GM19467 (cell line): ENCODE results near the gene MFN2.
"Not testable (repeated sequence)": the region's sequence is repeated elsewhere in the genome, so short reads cannot be mapped to it uniquely, and the experiment has no call there.

ENCODE experiments used
- ATAC-seq: cut with Tn5 transposase; IDR thresholded peaks from one replicate; pipeline ENCODE4 v1.9.1; 2021; ENCODE audit warnings: mild to moderate bottlenecking, moderate library complexity; ENCODE audit not compliant: unreplicated experiment

MFN2 gene

DNA sequence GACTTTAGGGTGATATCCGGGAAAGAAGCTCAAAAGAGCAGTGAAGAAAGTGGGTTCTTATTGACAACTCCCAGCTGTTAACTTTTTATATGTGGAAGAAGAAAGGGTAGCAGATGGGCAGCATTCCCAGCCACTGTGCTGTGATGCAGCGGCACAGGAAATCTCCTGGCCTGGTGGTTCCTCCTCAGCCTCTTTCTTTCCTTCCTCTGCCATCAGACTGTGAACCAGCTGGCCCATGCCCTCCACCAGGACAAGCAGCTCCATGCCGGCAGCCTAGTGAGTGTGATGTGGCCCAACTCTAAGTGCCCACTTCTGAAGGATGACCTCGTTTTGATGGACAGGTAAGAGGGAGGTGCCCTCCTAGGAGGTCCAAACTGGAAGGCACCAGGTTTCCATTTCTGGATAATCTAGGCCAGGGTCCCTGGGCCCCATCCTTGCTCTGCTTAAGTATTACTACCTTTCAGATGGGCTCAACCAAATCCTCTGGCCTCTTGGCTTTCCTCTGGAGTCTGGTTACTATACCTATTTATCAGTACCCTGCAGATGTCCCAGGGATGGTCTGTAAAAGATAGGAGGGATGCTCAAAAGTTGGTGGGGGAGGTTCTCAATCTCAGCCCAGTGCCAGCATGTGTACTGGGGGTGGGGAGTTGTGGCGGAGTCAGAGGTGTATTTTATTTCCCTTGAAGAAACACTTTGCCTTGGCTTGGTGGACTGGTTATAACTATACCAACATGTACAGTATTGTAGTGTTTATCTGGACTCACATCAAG is 17.0 kb downstream of the MFN2 start:
- no peak for ATAC-seq

DNA sequence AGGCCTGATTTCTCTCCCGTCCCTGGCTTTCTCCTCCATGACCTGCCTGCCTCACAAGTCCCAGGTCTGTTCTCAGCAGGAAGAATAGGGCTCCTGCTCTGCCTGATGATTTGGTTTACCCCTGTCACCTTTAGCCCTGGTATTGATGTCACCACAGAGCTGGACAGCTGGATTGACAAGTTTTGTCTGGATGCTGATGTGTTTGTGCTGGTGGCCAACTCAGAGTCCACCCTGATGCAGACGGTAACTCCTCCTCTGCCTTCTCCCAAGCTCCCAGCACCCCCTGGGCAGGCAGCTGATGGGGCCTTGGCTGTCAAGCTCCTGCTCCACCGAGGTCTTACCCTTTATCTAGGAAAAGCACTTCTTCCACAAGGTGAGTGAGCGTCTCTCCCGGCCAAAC is 18.4 kb downstream of the MFN2 start:
- no peak for ATAC-seq

DNA sequence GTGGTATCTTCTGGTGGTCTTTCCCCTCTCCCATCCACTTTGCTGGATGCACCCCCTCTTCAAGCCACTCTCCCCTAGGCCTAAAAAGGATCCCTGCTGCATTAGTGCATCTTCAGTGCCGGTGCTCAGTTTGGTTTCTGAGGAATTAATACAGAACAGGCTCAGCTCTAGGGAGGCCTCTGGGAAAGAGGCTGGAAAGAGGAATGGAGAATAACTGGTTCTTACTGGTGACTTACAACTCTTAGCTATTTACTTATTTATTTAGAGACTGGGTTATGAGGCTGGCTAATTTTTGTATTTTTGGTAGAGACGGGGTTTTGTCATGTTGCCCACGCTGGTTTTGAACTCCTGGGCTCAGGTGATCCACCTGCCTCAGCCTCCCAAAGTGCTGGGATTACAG is 19.0 kb downstream of the MFN2 start:
- no peak for ATAC-seq

DNA sequence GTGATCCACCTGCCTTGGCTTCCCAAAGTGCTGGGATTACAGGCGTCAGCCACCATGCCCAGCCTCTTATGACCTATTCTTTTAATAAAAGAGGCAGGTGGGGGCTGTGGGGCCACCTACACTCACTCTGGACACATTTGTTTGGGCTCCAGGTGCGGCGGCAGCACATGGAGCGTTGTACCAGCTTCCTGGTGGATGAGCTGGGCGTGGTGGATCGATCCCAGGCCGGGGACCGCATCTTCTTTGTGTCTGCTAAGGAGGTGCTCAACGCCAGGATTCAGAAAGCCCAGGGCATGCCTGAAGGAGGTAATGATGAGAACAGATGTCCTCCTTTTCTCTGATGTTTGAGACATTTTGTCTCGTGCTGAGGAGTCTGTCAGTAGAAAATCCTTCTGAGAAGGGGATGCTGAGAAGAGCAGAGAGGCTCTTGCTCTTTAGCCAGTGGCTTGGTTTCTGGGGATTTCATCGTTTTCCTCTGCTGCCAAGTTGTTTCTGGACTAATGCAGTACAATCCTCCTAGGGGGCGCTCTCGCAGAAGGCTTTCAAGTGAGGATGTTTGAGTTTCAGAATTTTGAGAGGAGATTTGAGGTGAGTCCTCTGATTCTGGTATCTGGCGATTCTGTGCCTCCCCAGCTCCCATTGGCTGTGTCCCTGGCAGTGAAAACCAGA is 21.1 kb downstream of the MFN2 start:
- no peak for ATAC-seq

DNA sequence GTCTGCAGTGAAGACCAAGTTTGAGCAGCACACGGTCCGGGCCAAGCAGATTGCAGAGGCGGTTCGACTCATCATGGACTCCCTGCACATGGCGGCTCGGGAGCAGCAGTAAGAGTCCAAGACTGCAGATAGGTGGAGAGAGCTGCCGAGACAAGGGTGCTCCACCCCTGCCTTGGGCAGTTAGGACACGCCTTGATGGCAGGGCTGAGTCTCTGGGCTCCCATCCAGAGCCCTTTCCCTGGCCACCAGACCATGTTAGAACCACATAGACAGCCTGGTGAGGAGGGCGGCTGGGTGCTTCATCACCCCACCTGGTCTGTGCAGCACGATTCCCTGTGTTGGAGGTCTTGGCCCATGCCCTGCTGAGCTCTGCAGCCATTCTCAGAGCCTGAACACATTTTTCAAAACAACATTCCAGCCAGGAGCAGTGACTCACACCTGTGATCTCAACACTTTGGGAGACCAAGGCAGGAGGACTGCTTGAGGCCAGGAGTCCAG is 21.8 kb downstream of the MFN2 start:
- ATAC-seq = no peak

DNA sequence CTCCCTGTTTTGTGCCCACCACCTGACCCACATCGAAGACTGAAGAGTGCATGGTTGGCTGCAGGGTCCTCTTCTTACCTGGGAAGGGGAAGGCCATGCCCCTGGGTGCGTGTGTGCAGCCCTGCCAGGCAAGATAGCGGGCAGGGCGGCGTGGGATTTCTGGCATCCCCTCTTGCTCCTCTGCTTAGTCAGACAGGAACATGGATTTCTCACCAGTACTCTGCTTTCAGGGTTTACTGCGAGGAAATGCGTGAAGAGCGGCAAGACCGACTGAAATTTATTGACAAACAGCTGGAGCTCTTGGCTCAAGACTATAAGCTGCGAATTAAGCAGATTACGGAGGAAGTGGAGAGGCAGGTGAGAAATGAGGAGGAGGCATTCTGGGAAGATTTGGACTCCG is 23.5 kb downstream of the MFN2 start:
- no peak for ATAC-seq

DNA sequence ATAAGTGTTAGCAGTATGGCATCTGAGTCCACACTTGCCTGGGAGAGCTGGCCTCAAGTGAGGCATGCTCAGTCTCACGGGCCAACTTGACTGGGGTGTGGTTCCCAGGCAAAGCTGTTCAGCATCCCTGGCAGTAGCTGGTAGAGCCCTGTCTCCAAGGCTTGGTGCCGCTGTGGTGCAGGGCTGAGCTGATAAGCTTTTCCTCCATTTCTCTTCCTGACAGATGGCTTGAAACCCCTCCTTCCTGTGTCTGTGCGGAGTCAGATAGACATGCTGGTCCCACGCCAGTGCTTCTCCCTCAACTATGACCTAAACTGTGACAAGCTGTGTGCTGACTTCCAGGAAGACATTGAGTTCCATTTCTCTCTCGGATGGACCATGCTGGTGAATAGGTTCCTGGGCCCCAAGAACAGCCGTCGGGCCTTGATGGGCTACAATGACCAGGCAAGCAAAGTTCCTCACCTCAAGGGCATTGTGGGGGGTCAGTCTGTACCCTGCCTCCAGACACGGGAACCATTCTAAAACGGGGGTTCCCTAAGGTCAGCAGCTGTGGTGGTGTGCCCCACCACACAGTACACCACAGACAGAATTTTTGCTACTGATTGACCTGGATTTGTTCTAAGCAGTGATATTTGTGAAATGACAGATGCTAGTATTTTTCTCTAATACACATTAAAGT is 25.4 kb downstream of the MFN2 start:
- no peak for ATAC-seq

DNA sequence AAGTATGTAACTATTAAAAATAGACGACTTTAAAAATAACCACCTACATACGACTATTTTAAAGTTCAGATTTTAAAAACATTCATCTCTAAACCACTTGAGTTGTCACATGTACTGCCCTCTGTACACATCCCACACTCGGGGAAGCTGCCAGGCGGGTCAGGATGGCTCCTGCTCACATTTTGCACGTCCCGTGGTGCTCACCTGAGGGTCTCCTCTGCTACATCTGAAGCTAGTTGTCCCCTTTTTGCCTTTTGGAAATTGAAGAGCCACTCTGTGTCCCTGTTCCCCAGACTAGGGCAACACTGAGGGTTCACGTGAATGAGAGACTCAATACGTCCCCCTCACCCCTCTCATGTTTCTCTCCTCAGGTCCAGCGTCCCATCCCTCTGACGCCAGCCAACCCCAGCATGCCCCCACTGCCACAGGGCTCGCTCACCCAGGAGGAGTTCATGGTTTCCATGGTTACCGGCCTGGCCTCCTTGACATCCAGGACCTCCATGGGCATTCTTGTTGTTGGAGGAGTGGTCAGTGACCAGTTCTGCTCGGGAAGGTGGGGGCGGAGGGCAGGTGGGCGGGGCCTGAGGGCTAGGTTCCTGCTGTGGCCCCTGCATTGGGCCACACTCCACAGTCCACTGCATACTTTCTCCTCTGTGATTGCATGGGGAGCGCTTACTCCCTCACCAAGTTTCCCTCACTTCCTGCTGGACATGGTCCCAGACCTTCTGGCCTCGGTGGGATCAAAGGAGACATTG is 26.1 kb downstream of the MFN2 start:
- ATAC-seq = no peak

DNA sequence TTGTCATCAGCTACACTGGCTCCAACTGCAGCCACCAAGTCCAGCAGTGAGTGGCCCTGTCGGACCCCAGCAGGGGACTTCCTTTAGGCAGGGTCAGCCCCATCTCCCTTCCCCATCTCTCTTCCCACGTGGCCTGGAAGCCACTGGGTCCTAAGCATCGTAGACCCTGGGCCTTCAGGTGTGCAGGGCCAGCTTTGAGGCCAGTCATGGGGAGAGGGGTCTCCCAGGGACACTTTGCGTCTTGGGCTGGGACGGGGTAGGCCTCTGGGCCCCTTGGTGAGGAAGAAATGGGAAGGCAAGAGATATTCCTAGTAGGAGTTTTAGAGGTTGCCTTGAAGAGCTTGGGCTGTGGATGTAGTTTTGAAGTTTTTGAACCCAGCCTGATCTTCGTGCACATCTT is 27.0 kb downstream of the MFN2 start:
- no peak for ATAC-seq

DNA sequence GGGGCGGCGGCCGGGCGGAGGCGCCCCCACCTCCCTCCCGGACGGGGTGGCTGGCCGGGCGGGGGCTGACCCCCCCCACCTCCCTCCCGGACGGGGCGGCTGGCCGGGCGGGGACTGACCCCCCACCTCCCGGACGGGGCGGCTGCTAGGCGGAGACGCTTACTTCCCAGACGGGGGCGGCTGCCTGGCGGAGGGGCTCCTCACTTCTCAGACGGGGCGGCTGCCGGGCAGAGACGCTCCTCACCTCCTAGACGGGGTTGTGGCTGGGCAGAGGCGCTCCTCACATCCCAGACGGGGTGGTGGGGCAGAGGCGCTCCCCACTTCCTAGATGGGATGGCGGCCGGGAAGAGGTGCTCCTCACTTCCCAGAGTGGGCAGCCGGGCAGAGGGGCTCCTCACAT is 28.1 kb downstream of the MFN2 start:
- ATAC-seq = not testable (repeated sequence)

DNA sequence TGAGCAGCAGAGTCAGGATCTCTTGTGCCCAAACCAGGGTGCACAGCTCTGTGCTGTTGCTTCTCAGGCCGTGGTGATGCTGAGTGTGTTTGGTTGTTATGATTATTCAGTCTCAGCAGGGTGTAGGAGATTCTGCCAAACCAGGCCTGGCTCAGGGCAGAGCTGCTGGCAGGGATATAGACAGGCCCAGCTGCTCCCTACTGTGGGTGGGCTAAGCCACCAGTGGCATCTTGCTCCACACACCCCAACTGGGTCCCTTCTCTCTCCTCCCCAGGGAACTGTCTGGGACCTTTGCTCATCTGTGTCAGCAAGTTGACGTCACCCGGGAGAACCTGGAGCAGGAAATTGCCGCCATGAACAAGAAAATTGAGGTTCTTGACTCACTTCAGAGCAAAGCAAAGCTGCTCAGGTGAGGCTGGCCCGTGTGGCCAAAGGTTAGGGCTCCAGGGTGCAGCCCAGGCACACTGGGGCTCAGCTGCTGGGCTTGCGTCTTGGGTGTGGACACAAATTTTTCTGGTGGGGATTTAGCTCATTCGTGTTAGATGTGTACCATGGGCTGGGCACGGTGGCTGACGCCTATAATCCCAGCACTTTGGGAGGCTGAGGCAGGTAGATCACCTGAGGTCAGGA is 29.2 kb downstream of the MFN2 start:
- no peak for ATAC-seq

DNA sequence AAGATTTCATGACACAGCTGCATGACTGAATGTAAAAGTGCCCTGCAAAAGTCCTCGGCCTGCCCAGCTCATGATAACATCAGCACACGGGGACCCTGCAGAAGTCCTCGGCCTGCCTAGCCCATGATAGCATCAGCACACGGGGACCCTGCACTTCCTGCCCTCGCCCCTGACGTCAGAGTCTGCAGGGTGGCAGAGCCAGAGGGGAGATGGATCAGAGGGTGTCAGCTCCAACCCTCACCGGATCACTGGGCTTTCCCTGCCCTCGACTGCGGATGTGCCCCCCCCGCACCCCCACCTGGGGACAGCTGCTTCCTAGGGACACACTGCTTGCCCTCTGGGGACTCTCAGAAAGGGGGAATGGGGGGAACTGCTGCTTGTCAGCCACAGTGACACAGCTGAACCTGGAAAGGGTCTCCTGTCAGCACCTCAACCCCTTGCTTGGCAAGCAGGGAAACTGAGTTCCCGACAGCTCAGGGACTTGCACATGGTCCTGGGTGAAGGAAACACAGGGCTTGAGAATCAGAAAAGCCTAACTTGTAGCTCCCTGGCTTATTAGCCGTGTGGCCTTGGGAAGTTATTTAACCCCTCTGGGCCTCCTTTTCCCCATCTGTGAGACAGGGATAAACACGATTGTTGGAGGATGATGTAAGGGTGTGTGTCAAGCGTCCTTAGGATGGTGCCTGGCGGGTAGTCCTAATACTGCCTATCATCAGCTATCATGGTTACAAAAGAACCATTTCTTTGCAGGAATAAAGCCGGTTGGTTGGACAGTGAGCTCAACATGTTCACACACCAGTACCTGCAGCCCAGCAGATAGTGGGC is 30.7 kb downstream of the MFN2 start:
- ATAC-seq = no peak

DNA sequence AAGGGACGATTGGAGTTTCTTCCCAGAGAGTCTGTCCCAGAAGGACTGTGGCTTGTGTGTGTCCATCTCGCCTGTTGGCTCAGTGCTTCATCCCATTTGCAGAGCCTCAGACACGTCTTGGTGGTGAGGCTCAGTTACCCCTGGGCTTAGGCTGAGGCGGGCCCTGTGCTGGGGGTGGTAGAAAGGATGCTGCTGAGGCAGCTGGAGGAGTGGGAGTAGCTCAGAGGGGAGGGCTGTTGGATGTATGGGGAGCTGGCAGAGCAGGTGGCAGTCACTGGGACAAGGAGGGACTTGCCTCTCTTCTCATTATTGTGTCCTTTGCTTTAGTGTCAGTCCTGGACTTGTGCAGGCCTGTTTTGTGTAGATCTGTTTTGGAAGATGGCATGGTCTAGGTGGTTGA is 31.8 kb downstream of the MFN2 start:
- ATAC-seq = no peak

DNA sequence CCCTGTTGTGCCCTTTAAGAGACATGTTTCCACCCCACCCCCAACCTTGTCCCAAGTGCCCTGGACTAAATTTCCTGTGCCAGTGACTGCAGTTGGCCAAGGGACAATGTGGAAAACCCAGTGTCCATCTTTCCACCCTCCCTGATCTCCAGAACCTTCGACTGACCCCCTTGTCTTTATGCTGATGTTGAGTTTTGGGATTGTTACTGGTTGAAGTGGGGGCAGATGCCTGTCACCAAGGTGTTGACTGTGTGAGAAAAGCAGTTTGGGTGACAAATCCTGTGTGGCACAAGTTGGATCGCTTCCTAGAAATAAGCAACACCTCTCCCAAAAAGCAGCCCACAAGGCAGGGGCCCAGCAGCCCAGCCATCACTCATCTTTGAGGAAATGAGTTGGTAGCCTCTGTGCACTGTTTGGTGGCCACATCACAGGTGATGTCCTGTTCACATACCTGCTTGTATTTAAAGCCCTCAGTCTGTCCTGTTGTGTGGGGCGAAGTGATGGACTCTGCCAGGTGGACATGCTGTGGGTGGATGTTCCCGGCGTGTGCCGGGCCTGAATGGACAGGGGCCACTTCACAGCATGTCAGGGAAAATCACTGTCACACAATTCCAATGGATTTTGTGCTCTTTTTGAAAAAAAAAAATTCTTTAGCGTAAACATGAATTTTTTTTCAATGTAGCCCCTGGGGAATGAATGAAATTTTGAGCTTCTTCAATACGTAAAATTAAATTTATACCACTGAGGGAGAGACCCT is 32.5 kb downstream of the MFN2 start:
- ATAC-seq = no peak

DNA sequence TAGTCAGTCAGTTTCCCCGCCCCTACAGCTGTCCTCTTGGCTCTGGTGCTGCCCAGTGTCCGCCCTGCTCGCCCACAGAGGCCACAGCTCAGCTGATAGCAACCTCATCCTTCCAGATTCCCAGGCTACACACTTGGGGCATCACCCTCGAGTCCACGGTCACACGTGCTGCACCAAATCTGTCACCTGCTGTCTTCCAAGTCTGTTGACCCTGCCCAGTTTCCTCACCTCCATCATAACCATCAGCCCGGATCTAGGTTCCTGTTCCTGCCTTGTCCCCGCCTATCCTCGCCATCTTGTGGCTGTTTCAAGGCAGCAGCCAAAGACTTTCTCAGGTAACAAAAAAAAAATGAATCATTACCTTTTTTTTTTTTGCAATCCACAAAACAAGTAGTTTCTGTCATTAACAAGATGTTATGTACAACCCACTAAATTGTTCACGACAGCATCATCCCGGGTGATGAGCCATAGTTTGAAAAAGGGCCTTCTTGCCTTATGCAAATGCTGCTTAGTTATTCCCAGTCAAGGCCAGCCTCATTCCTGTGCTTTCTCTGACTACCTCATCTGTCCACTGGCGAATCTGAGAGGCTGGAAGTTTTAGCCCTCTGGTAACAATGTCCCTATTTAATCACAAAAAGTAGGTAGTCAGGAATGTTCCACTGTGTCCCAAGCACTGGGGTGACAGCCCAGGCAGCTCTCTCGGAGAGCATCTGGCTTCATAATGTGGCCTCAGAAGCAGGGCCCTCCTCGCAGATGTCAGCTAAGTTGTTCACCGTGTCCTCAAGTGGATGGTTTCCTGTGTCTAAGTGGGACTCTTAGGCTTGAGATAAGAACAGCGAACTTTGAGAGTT is 34.1 kb downstream of the MFN2 start:
- no peak for ATAC-seq

DNA sequence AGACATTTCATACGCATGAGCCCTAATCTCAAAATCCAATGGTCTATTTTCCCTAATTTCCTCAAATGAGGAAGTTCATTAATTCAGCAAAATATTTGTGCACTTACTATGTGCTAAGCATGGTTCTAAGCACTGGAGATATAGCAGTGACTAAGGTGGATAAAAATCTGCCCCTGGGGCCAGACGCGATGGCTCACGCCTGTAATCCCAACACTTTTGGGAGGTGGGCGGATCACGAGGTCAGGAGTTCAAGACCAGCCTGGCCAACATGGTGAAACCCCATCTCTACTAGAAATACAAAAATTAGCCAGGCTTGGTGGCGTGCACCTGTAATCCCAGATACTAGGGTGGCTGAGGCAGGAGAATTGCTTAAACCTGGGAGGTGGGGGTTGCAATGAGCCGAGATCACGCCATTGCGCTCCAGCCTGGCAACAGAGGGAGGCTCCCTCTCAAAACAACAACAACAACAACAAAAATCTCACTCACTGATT is 34.8 kb downstream of the MFN2 start:
- ATAC-seq = no peak

DNA sequence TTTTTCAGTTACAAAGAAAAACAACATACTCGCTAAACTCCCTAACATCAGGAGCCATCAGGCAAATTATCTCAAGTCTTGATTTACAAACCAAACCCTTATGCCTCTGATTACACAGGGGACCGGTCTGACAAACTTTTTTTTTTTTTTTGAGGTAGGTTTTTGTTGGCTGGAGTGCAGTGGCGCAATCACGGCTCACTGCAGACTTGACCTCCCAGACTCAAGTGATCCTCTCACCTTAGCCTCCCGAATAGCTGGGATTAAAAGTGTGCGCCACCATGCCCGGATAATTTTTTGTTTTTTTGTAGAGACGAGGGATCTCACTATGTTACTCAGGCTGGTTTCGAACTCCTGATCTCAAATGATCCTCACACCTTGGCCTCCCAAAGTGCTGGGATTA is 35.3 kb downstream of the MFN2 start:
- no peak for ATAC-seq

DNA sequence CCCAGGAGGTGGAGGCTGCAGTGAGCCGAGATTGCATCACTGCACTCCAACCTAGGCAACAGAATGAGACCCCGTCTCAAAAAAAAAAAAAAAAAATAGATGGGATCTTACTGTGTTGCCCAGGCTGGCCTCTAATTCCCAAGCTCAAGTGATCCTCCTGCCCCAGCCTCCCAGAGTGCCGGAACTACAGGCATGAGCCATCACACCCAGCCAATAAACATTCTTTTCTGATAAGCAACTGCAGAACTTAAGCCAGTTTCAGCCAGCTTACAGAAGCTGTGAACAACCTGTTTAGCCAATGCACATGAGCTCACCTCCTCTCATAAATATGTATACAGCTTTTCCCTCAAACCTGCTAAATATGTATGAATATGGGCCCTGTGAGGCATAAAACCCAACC is 35.9 kb downstream of the MFN2 start:
- ATAC-seq = no peak
